Cardiac muscle cell (in vitro differentiated cells and primary cell): ENCODE measurements around the gene ITGA2B. TPM values are rescaled to one million over a fixed set of nuclear protein-coding genes. Genes with fewer than 3 reads are reported as not detected.

ENCODE experiments used
- DNase-seq, 2 donors: peaks; one replicate each; pipeline versions ENCODE4 v3.0.0 to v3.0.0-alpha.2; 2010 to 2017; ENCODE audit warnings: low read depth in 1 of 2, low spot score in 1 of 2
- H3K27ac ChIP-seq: fragments of 200-600 bp; sonication (generic); 2 replicates; pipeline ENCODE4 v1.5.1; 2016
- H3K27me3 ChIP-seq: fragments of 200-600 bp; sonication (generic); 2 replicates; pipeline ENCODE4 v1.6.0; 2016; ENCODE audit warnings: control low read depth
- H3K36me3 ChIP-seq: fragments of 200-600 bp; sonication (generic); 2 replicates; pipeline ENCODE4 v1.5.1; 2016; ENCODE audit warnings: control low read depth
- H3K4me1 ChIP-seq: fragments of 200-600 bp; sonication (generic); 2 replicates; pipeline ENCODE4 v1.8.1; 2017; ENCODE audit warnings: low read depth, mild to moderate bottlenecking, mixed run types
- H3K4me3 ChIP-seq: fragments of 200-600 bp; sonication (generic); 2 replicates; pipeline ENCODE4 v1.5.1; 2016; ENCODE audit warnings: mild to moderate bottlenecking
- H3K9me3 ChIP-seq: fragments of 200-600 bp; sonication (generic); 2 replicates; pipeline ENCODE4 v1.5.1; 2017; ENCODE audit warnings: low read depth, mild to moderate bottlenecking, control low read depth
- CTCF ChIP-seq: IDR thresholded peaks from 2 replicates; pipeline ENCODE4 v1.5.1; 2012; ENCODE audit warnings: low read depth, mild to moderate bottlenecking, low read length
- polyA plus RNA-seq: library from polyadenylated mRNA; unstranded; fragments of >200 nt; fragmentation: Nextera tagmentation; extraction: Ambion mirVana; gene quantifications from 2 replicates; pipeline ENCODE4 v1.2.1, GENCODE V29; 2016
- total RNA-seq: library from RNA; depleted of rRNA; stranded (reverse); fragments of >200 nt; gene quantifications from 2 replicates; pipeline ENCODE4 v1.2.3, GENCODE V29; 2016

Gene ITGA2B
- total and polyA plus RNA-seq, 2 experiments from 2014 or later, result 0.56 to 11.0 TPM

- Histone ChIP-seq H3K27ac (no peak overlapping the region), H3K4me1 (no peaks in the 10 kb centered on the region), H3K9me3 (no peaks in the 10 kb centered on the region), H3K36me3 (no peaks in the 10 kb centered on the region), H3K4me3 (no peak overlapping the region), H3K27me3 (peaks cover 9% of the 10 kb centered on the region)
- TF ChIP-seq CTCF, result no peak
- no peak for DNase-seq
Observed at GRCh38 chr17:44378171-44378705, 11.2 kb downstream of the ITGA2B start.

- DNase-seq, result no peak
- TF ChIP-seq CTCF, result no peak
- H3K4me1 ChIP-seq, result no peaks in the 10 kb centered on the region
Observed at GRCh38 chr17:44376779-44377178, 12.7 kb downstream of the ITGA2B start.

GRCh38 chr17:44376124-44376523, 13.3 kb downstream of the ITGA2B start:
- H3K4me3 ChIP-seq, result no peak overlapping the region
- H3K36me3 ChIP-seq, result no peaks in the 10 kb centered on the region
- H3K4me1 ChIP-seq, result no peaks in the 10 kb centered on the region
- no peaks in the 10 kb centered on the region for H3K9me3 ChIP-seq
- no peak overlapping the region for H3K27ac ChIP-seq
- peak in 1 of 2 donors; percentile 65 for DNase-seq
- peak; percentile 60 for TF ChIP-seq CTCF
- H3K27me3 ChIP-seq, result no peaks in the 10 kb centered on the region

More at GRCh38 chr17:44376779-44377178, 12.7 kb downstream of the ITGA2B start:
- H3K4me3 ChIP-seq, result no peak overlapping the region
- no peaks in the 10 kb centered on the region for H3K36me3 ChIP-seq
- no peak overlapping the region for H3K27ac ChIP-seq
- H3K9me3 ChIP-seq, result no peaks in the 10 kb centered on the region
- H3K27me3 ChIP-seq, result no peaks in the 10 kb centered on the region

GRCh38 chr17:44375196-44376017, 14.0 kb downstream of the ITGA2B start:
- Histone ChIP-seq H3K4me1 (no peaks in the 10 kb centered on the region), H3K27ac (no peak overlapping the region), H3K36me3 (no peaks in the 10 kb centered on the region), H3K4me3 (no peak overlapping the region), H3K9me3 (no peaks in the 10 kb centered on the region), H3K27me3 (no peaks in the 10 kb centered on the region)
- DNase-seq, result no peak
- TF ChIP-seq CTCF, result no peak

- no peak for DNase-seq
- no peaks in the 10 kb centered on the region for H3K36me3 ChIP-seq
- no peaks in the 10 kb centered on the region for H3K4me1 ChIP-seq
- H3K27ac ChIP-seq, result no peak overlapping the region
- no peak for TF ChIP-seq CTCF
- no peak overlapping the region for H3K4me3 ChIP-seq
- H3K27me3 ChIP-seq, result no peaks in the 10 kb centered on the region
- H3K9me3 ChIP-seq, result no peaks in the 10 kb centered on the region
Observed at GRCh38 chr17:44374306-44375195, 14.9 kb downstream of the ITGA2B start.
